IPS-18a (cell line): ENCODE measurements around the gene OSGIN1.

Experiments used
- H3K27ac ChIP-seq: one replicate; pipeline ENCODE4 v1.5.1; 2013; ENCODE audit warnings: low read length
- H3K27me3 ChIP-seq: one replicate; pipeline ENCODE4 v1.6.1; 2013; ENCODE audit warnings: mild to moderate bottlenecking, low read length; ENCODE audit not compliant: control insufficient read depth, insufficient read depth
- H3K36me3 ChIP-seq: one replicate; pipeline ENCODE4 v1.6.1; 2013; ENCODE audit warnings: low read depth, low read length; ENCODE audit not compliant: control insufficient read depth
- H3K4me1 ChIP-seq: one replicate; pipeline ENCODE4 v1.6.1; 2013; ENCODE audit warnings: low read depth, low read length; ENCODE audit not compliant: control insufficient read depth
- H3K4me3 ChIP-seq: one replicate; pipeline ENCODE4 v1.5.1; 2013; ENCODE audit warnings: low read length
- H3K9ac ChIP-seq: one replicate; pipeline ENCODE4 v1.6.1; 2013; ENCODE audit warnings: mild to moderate bottlenecking, low read length, moderate library complexity
- H3K9me3 ChIP-seq: one replicate; pipeline ENCODE4 v1.6.1; 2013; ENCODE audit warnings: low read depth, low read length; ENCODE audit not compliant: control insufficient read depth

The OSGIN1 gene

GRCh38 chr16:83929811-83930555, 23.1 kb upstream of the OSGIN1 start:
- Histone ChIP-seq H3K27ac (no peak overlapping the region), H3K9ac (no peak overlapping the region), H3K9me3 (no peaks in the 10 kb centered on the region), H3K4me3 (no peak overlapping the region), H3K36me3 (no peaks in the 10 kb centered on the region), H3K4me1 (peaks cover 12% of the 10 kb centered on the region), H3K27me3 (no peaks in the 10 kb centered on the region)

DNA sequence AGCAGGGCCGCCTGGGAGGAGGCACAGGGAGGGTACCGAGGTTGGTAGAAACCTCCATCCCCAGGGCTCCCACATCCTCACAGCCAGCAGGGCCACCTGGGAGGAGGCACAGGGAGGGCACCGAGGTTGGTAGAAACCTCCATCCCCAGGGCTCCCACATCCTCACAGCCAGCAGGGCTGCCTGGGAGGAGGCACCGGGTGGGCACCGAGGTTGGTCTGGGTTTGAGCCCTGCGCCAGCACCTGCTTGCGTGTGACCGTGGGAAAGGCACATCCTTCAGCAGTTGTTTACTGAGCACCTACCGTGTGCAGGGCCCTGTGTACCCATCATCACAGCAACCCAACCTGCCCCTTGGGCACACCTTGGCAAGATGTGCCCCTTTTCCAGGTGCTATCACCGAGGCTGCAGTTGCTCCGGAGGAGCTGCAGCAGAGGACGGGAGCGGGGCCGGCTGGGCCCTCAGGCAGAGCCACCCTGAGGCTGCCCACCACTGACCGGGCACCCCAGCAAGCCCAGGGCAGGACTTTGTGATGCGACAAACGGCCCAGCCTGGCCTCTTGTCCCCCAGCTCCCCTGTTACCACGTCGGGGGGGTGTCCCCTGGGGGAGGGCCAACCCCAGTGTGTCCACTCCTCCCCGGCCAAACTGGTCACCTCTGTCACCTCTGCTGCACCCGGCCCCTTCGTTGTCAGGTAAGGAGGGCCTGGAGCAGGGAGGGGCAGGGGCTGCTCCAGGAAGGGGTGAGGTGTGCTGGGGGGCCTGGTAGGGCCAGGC, 22.1 kb upstream of the OSGIN1 start:
- no peaks in the 10 kb centered on the region for H3K36me3 ChIP-seq
- H3K4me1 ChIP-seq: peaks cover 12% of the 10 kb centered on the region
- no peak overlapping the region for H3K4me3 ChIP-seq
- no peak overlapping the region for H3K27ac ChIP-seq
- no peaks in the 10 kb centered on the region for H3K9me3 ChIP-seq
- no peak overlapping the region for H3K9ac ChIP-seq
- H3K27me3 ChIP-seq: no peaks in the 10 kb centered on the region

DNA sequence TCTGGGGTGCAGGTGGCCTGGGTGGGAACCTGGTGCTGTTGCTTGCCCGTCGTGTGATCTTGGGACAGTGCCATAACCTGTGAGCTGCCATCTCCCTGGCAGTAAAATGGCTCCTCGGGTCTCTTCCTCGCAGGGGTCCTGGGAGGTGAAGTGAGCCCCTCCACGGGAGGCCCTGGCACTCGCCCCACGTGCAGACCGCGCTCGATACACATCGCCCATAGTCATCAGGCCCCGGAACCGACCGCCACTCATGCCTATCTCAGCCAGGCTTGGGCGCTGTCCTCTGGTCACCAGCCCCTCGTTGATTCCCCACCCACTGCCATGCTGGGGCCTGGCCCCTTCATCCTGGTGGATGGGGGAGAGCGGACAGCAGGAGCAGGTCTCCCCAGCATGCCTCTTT, 21.5 kb upstream of the OSGIN1 start:
- H3K9me3 ChIP-seq: no peaks in the 10 kb centered on the region
- no peak overlapping the region for H3K4me3 ChIP-seq
- H3K9ac ChIP-seq: no peak overlapping the region
- H3K4me1 ChIP-seq: peaks cover 7% of the 10 kb centered on the region
- no peaks in the 10 kb centered on the region for H3K36me3 ChIP-seq
- H3K27ac ChIP-seq: no peak overlapping the region
- H3K27me3 ChIP-seq: no peaks in the 10 kb centered on the region

DNA sequence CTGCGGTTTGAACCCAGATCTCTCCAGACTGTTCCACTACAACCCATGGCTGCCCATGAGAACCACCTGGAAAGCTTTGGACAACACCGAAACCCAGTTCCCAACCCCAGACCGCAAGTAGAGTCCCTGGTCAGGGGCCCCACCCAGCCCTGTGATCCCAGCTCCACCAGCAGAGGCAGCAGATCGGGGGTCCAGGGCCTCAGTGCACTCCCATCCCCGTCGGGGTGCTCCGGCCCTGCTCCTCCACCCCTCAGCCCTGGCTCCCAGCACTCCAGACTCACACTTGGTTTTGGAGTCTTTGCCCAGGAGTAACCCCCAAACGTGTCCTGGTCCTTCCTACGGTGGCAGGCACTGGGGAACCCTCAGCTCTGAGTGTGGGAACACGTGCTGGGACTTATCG, 20.7 kb upstream of the OSGIN1 start:
- no peak overlapping the region for H3K9ac ChIP-seq
- H3K4me1 ChIP-seq: peaks cover 4% of the 10 kb centered on the region
- no peaks in the 10 kb centered on the region for H3K36me3 ChIP-seq
- no peaks in the 10 kb centered on the region for H3K9me3 ChIP-seq
- no peak overlapping the region for H3K4me3 ChIP-seq
- no peaks in the 10 kb centered on the region for H3K27me3 ChIP-seq
- H3K27ac ChIP-seq: no peak overlapping the region

- Histone ChIP-seq H3K27me3 (no peaks in the 10 kb centered on the region), H3K9me3 (no peaks in the 10 kb centered on the region), H3K9ac (no peak overlapping the region), H3K27ac (no peak overlapping the region), H3K4me1 (no peaks in the 10 kb centered on the region), H3K4me3 (no peak overlapping the region), H3K36me3 (no peaks in the 10 kb centered on the region)
These were observed 19.9 kb upstream of the OSGIN1 start for GRCh38 chr16:83932955-83933673.

GRCh38 chr16:83933885-83934683, 19.0 kb upstream of the OSGIN1 start:
- Histone ChIP-seq H3K36me3 (no peaks in the 10 kb centered on the region), H3K27ac (no peak overlapping the region), H3K4me1 (no peaks in the 10 kb centered on the region), H3K9ac (no peak overlapping the region), H3K27me3 (no peaks in the 10 kb centered on the region), H3K4me3 (no peak overlapping the region), H3K9me3 (no peaks in the 10 kb centered on the region)

DNA sequence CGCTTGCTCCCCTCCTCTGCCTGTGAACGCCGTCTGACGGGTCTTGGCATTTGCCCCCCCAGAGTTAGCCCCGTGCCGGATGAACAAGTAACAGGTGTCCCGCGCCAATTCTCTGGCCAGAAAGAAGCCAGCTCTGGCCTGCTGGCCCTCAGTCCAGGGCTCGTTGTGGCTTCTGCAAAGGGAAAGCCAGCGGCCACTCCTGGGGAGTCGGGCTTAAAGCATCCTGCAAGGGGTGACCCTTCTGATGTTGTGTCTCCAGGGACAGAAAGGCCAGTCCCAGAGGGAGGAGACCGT, 18.4 kb upstream of the OSGIN1 start:
- Histone ChIP-seq H3K9ac (no peak overlapping the region), H3K36me3 (no peaks in the 10 kb centered on the region), H3K27ac (no peak overlapping the region), H3K4me3 (no peak overlapping the region), H3K27me3 (no peaks in the 10 kb centered on the region), H3K4me1 (no peaks in the 10 kb centered on the region), H3K9me3 (no peaks in the 10 kb centered on the region)

DNA sequence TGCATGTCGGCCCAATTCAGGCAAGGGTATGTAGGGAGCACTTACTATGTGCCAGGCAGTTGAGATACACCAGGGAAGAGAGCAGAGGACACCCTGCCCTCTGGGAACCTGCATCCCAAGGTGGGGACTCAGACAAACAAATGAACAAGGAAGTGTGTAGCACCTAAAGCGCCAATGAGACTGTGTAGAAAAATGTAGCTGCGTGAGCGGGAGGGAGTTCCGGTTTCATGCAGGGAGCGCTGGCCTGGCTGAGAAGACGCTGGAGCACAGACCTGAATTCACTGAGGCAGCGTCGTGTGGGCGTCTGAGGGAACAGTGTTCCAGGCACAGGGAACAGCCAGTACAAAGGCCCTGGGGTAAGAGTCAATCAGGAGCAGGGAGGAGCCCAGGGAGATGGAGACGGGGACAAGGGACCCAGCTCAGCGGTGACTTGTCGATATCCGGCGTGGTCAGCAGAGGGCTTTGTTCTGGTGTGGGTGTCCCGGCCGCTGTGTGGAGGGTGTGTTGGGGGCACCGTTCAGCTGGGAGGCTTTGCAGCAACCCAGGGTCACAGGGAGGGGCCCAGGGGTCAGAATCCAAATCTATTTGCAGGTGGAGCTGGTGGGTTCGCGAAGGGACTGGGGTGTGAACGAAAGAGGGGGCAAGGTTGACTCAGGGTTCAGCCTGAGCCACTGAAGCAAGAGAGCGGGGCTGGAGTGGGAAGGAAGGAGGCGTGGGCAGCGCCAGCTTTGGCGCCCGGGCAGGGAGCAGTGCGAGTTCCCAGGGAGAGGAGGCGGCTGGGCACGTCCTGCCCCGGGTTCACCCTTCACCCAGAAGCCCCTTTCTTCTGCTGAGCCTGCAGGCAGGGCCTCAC, 17.8 kb upstream of the OSGIN1 start:
- no peaks in the 10 kb centered on the region for H3K36me3 ChIP-seq
- no peaks in the 10 kb centered on the region for H3K9me3 ChIP-seq
- no peak overlapping the region for H3K9ac ChIP-seq
- no peak overlapping the region for H3K27ac ChIP-seq
- H3K4me3 ChIP-seq: no peak overlapping the region
- no peaks in the 10 kb centered on the region for H3K27me3 ChIP-seq
- H3K4me1 ChIP-seq: no peaks in the 10 kb centered on the region

DNA sequence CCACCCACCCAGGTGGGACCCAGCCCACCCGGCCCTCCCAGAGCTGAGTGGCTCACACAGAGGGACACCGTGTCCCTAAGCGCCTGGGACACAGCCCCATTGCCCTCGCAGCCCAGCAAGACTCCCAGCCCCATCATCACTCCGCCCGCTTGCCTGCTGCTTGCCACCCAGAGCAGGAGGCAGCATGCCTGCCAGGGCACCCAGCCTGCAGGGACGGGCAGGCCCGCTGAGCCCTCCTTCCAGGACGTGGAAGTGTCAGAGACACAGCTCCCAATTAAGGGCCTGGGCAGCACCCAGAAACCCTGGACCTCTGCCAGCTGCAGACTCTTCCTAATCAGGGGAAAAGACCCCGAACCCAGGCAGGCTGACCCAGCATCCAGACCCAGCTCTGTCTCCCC, 17.2 kb upstream of the OSGIN1 start:
- H3K27me3 ChIP-seq: no peaks in the 10 kb centered on the region
- H3K4me1 ChIP-seq: no peaks in the 10 kb centered on the region
- H3K36me3 ChIP-seq: no peaks in the 10 kb centered on the region
- no peak overlapping the region for H3K27ac ChIP-seq
- H3K4me3 ChIP-seq: no peak overlapping the region
- H3K9ac ChIP-seq: no peak overlapping the region
- H3K9me3 ChIP-seq: no peaks in the 10 kb centered on the region

GRCh38 chr16:83936581-83937165, 16.4 kb upstream of the OSGIN1 start:
- H3K9ac ChIP-seq: no peak overlapping the region
- no peak overlapping the region for H3K27ac ChIP-seq
- H3K4me1 ChIP-seq: no peaks in the 10 kb centered on the region
- H3K4me3 ChIP-seq: no peak overlapping the region
- H3K9me3 ChIP-seq: no peaks in the 10 kb centered on the region
- H3K27me3 ChIP-seq: no peaks in the 10 kb centered on the region
- no peaks in the 10 kb centered on the region for H3K36me3 ChIP-seq
